Activated CD8-positive, alpha-beta memory T cell treated with anti-CD3 and anti-CD28 coated beads, Interleukin-2, amount 50 U/mL, for 24 hours (primary cell): ENCODE data around the gene ACTN1.
"Not testable (repeated sequence)": the region's sequence is repeated elsewhere in the genome, so short reads cannot be mapped to it uniquely, and the experiment has no call there.

Experiments used
- DNase-seq: peaks from one replicate; pipeline ENCODE4 v3.0.0-alpha.2; 2020; ENCODE audit errors: extremely low read depth

Gene ACTN1

DNA sequence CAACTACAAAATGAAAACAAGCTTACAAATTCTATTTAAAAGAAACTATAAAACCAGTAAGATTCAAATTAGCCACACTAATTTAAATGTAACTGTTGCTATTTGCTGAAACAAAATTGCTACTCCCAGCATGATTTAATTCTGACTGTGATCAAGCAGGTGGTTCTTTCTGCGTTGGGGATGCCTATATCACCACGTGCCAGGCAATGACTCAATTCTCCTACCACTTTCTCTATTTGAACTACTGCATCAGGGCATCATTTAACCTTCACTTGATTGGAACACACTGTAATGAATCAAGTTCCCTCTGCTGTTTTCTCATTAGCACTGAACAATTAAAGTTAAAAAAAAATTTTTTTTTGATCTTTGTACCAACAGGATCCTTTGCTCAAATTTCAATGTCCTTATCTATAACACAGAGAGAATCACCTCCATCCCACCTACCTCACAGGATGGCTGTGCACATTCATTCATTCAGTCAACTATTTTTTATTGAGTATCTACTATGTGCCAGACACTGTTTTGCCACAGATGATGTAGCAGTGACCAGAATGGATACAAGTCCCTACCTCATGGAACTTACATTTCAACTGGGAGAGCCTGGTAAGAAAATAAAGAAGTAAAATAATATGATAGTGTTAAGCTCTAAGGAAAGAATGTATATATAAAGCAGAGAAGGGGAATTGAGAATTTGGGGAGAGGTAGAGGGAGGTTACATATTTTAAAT is 8.0 kb upstream of the ACTN1 start:
- DNase-seq = no peak

DNA sequence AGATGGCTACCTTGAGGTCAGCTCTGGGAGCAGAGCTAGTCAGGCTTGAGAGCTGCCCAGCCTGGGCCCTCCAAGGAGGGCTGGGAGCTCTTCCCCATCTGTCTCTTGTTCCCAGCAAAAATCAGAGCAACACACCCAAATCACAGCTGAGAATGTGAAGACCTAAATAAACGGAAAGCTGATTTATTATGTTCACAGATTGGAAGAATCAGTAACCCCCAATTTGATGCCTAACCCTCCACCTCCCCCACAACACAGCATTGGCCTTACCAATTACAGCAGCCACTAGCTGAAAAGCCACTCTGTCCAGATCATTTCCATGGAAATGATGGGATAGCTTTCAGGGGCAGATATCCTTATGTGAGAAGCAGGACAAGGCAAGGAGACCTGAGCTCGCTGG is 7.1 kb upstream of the ACTN1 start:
- DNase-seq = no peak

DNA sequence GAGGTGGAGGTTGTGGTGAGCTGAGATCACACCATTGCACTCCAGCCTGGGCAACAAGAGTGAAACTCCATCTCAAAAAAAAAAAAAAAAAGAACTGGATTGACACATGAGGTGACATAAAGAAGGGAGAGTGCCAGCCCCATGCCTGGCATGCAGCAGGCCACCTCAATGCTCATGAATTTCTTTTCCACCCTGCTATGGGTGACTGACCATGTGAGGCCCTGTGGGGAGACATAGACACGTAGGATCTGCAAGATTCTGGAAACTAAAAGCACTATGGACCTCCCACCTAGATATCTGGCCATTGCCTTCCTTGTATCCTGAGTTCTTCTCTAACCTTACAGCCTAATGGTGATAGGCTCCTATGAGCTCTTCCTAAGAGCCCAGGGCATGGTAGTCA is 5.6 kb upstream of the ACTN1 start:
- DNase-seq = no peak

DNA sequence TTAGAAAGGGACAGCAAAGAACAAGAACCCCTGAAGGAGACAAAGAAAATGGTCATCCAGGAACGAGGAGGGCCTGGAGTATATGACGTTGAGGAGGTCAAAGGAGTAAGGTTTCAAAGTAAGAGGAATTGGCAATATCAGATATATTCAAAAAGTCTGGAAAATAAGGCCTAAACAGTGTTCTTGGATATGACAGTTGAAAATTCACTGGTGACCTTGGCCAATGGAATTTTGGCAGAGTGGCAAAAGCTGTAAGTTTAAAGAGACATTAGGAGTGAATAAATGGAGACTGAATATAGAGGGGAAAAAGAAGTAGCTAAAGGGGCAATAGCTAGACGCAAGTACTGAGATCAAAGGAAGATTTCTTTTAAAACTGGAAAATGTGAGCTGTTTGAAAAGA is 4.1 kb upstream of the ACTN1 start:
- DNase-seq = no peak

DNA sequence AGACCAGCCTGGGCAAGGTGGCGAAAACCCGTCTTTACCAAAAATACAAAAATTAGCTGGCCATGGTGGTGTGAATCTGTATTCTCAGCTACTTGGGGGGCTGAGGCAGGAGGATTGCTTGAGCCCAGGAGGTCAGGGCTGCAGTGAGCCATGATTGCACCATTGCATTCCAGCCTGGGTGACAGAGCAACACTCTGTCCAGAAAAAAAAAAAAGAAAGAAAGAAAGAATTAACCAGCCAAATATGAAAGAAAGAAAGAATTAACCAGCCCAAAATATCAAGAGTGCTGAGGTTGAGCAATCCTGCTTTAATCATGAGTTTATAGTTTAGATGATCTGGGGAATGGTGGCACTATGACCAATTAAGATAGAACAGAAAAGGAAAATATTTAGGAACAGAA is 3.5 kb upstream of the ACTN1 start:
- no peak for DNase-seq

DNA sequence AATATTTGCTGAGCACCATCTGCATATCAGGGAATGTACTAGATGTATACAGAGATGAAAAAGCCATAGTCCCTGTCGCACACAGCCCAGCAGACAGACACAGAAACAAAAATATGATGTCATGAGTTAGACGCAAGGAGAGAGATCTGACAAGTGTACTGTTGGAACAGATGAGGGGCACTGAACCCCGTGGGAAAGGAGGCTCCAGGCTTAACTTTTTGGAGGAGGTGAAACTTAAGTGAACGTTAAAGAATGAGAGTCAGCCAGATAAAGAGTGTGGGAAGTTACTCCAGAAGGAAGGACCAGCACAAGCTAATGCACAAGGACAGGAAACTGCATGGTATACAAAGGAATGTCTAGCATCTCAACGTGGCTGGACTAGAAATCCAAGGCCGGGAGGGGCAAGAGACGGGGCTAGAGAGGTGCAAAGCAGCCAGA is 2.5 kb upstream of the ACTN1 start:
- DNase-seq = no peak

DNA sequence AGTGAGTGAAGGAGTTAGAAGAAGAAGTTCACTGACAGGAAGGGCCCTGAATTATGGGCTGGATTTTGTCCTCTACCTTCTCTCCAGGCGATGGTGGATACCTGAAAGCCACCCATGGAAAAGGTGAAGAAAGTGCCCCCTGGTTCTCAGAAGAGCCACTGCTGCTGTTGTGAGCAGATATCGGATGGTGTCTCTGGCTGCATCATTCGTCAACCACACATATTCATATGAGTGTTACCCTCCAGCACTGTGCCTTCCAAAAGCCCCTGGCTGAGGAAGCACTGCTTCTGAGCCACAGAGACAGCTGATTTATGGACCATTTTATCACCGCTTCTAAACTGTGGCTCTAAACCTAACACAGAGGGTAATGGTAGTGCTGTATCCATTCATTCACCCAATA is 2.0 kb upstream of the ACTN1 start:
- no peak for DNase-seq

DNA sequence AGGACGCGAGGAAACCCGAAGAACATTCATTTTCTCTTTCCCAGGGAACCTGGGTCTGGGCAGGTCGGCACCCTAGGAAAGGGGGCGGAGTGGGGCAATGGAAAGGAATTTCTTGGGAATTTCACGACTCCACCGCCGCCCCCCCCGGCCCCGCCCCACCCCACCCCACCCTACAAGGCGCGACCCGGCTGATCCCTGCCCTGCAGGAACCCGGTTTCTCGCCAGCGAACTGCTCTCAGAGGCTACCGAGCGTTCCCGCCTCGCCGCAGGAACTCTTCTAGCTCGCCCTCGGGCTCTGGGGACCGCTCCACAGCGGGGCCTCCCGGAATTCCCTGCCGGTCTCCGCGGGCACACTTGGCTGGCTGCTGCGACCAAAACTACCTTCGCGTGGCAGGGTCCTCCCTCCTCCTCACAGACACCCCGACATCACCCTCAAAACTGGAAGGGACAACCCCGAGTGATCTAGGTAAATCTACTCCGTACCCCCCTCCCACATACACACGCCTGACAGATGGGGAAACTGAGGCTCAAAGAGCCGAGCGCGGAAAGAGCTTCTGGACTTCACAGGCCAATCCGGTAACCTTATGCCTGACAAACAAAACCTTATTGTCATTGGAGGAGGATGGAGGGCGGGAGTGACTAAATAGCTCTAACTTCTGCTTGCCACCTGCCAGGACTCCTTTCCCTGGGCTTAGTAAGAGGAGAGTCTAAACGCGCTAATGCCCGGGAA is 785 bp upstream of the ACTN1 start:
- no peak for DNase-seq

DNA sequence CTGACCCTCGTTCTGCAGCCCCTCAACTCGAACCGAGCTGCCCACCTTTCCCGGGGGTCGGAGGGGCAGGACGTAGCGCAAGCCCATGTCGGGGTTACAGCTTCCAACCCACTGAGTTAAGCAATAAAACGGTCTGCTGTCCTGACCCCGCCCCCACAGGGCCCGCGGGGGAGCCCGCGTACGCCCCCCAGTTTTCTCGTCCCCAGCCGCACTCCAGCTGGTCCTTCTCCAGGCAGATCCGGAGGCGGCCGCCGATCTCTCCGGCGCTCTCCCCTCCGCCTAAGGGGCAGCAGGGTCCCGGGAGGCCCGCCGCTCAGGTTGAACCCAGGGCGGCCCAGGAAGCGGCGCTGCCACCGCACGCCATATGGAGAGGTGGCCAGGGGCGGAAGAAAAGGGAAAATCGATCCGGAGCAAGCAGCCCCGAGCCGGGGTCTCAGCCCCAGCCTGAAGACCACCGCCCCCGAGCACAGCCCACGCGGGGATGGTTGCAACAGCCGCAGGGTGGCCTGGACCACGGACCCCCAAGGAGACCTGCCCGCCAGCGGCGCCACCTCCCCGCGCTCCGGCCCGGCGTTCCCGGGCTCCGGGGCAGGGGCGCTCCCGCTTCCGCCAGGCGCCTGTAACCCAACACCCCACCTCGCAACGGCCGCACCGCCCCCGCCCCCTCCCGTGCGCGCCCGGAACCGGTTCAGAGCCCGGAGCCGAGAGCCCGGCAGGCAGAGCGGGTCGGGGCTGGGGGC is 760 bp downstream of the ACTN1 start:
- no peak for DNase-seq

DNA sequence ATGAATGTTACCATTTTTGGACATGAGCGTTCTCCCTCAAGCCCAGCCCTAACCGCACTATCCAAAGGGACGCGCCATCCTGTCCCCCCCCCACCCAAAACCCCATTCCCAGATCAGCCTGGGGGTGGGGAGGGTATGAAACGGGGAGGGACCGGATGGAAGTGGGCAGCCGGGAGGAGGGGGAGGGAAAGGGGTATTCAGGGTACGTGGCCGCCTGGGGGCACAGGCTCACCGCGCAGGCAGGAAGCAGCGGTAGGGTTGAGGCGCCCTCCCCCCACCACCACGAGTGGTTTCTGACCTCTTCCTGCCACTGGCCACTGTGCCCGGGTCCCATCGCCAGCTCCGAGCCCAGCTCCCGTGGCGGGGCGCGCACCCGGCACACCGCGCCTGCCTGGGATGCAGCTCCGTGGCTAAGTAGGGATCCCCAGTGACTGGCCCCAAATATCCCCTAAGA is 1.4 kb downstream of the ACTN1 start:
- DNase-seq = no peak

DNA sequence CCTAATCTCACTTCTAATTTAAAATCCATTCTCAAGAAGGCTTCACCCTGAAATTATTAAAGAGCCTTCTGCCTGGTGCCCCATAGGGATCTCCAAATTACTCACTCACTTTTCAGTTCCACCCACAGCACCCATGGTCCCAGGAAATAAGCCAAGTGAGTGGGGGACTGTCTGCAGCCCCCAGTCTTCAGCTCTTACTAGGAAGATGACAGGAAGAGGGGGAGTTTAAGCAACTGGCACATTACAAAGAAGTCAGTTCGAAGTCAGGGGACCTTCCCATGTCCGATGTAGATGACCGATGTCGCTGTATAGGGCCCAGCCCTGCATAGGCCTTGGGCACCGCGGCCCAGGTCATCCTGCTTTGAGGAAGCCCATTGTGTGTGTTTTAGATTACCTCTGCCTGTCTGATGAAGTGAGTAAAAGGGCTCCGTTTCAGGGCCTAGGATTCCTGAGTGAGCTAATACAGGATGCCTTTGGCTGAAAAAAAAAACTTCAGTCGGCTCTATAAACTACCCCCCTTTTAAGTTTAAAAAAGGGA is 1.9 kb downstream of the ACTN1 start:
- no peak for DNase-seq

DNA sequence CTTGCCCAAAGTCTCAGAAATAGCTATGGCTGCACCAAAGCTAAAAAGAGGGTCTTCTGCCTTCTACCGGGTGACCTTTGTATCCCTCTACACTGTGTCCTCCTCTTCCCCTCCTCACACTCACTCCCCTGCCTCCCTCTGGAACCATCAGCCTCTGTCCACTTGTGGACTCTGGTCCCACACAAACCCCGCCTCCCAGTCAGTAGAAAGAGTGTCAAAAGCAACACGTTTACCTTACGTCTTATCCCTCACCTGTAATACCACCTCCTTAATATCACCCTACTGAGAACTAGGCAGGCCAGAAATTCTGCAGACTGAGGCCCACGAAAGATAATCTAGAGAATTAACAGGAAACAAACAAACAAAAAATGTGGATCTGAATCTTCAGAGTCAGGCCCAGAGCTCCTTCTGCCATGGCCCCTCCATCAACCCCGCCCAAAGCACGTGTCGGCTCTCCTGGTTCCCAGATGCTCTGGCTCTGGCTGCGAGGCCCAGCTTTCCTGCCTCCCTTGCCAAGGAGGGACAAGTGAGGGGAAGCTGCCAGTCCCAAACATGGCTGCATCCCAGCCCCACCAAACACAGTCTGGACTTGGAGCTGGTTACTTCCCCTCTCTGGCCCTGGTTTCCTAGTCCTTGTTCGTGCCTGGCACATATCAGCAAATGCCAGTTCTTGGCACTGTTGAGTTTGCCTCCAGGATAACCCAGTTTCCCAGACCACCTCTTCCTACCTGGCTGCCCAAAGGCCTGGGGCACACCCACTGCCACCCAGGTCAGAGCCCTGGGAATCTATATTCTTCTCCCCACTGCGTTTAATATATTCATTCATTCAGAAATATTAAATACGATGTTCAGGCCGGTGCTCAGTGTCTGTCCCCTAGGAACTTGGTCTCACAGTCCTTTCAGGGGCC is 2.7 kb downstream of the ACTN1 start:
- no peak for DNase-seq

DNA sequence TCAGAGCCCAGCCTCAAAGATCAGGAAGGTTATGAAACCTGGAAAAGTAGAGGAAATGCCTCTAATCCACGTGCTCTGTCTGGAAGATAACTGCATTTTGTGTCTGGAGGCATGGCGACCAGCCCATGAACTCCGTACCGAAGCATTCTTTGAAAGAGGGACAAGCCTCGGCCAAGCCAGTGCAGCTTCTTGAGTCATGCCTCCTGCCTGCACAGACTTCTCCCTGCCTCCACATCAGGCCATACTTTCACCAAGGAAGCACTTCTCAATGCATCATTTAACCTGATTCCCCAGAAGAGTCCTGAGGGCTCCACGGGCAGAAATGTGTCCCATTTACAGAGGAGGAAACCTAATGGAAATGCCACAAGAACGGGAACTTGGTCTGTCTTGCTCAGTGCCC is 3.4 kb downstream of the ACTN1 start:
- no peak for DNase-seq

DNA sequence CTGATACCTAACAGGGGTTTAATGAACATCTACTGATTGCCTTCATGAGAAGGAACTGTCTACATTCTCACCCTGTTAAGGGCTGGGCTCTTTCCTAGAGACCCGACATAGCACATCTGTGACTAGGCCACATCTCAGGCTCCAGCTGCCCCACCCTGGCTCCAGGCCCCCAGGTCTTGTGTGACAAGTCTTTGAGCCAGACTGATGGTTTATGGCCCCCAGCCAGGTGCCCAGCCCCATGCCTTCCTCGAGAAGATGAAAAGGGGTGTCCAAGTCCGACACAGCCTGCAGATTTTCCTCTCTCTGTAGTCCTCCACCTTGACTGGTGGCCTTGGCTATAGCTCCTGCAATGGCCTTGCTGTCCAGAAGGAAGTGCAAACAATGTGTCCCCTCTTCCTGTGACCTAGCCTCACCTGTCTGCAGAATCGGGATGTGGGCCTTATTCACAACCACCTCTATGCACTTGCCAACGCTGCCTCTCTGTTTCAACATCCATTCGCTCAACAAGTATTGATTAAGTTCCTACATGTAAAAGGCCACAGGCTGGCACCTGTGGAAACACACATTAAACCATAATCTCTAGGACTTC is 4.2 kb downstream of the ACTN1 start:
- no peak for DNase-seq

DNA sequence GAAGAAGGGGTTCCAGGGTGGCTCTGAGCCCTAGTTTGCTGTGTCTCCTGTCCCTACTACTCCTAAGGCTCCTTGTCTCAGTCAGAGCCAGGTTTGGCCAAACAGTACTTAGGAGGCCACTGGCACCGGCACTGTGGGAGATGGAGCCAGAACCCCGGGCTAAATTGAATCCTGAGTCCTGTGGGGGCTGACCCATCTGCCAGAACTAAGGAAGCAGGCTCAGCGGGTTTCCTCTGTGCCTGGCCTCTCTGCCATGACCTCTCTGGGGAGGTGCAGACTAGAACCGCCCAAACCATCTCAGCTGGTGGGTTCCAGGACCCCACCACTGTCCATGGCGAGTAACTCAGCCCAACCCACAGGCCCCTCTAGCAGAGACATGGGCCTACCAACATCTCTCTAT is 5.5 kb downstream of the ACTN1 start:
- DNase-seq = no peak

DNA sequence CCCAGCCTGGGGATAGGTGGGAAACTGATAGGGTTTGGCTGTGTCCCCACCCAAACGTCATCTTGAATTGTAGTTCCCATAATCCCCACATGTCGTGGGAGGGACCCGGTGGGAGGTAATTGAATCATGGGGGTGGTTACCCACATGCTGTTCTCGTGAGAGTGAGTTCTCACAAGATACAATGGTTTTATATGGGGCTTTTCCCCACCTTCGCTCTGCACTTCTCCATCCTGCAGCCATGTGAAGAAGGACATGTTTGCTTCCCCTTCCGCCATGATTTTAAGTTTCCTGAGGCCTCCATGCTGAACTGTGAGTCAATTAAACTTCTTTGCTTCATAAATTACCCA is 5.9 kb downstream of the ACTN1 start:
- DNase-seq = not testable (repeated sequence)

DNA sequence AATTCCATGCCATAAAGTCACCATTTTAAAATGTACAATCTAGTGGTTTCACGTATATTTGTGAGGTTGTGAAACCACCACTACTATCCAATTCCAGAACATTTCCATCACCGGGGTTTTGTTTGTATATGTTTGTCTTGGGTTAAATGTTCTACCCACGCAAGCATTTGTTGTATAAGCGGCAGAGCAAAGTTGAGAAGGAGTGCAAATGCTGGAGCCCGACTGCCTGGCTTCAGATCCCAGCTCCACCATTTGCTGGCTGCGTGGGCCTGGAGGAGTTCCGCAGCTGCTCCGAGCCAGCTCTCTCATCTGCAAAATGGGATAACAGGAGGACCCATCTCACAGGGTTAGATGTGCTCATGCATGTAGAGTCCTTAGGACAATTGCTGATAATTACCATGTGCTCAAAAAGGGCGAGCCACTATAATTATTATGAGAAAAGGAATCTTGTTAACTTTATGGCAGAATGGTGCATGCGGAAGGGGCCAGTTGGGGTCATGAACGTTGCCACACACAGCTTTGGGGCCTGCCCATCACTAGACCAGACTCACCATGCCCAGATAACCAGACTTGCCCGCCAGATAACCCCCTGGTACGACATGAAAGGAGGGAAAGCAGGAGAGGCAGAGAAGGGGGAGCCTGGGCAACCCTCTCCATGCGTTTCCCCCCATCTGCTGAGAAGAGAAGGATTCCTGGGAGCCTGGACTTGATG is 6.4 kb downstream of the ACTN1 start:
- DNase-seq = no peak

DNA sequence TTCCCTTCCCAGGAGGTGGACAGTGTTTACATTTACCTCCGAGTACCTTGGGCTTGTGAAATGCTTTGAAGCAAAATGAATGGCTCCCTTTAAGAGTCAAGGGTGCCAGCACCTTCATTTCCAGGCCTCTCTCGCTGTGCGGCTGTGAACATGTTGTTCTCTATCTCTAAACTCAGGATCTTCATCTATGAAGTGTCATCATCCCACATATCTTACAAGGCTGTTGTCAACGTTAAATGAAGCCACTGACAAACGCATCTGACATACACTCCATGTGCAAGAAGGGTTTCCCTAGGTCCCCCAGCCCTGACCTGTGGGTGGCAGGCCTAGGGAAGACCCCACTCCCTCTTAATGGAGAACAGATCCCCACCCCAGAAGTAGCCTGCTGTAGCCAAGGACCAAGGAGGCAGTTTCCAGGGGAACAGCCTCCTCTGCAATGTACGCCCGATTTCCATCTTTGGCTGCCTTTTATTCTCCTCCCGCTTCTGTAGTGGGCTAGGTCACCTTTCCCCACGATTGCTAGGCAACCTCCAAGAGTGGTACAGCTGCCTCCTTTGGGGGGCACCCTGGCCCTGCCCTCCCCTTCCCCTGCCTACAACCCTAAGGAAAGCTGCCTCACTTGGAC is 7.6 kb downstream of the ACTN1 start:
- no peak for DNase-seq

DNA sequence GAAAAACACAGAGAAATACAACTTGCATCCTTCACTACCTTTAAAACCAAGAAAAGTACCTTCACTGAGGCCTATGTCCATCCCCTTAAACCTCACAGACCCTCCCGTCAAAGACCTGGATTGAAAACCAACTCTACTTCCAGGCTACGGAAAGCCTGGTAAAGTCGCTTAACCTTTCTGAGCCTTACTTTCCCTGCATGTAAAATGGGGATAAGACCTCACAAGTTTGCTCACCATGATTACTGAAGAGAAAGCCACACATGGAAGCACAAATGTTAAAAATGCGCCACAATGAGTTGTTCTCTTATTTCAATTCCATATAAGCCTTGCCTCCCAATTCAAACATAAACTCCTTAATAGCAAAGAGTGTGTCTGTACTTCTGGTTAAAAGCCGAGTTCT is 8.4 kb downstream of the ACTN1 start:
- DNase-seq = no peak

DNA sequence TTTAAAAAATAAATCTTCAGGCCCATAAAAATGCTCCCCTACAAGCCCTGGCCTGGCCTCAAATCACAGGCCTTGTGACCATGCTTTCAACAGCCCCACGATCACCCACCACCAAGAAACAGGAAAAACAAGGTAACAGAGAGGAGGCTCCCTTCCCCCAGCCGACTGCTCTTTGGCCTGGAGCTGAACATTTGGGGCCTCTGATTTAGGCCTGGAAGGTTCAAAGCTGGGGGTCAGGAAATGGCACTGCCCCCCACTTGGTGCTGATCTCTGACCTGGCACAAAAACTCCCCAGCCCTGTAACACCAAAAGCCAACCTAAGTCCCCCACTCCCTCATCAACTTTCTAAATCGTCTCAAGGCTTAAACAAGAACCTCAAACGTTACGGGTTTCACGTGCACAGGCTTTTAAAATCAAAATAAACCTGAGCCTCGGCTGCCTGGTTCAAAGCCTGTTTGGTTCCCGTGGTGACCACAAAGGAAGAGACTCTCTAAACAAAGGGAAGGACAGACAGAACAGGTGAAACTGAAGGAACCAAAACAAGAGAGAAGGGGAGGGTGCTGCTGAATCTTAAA is 9.0 kb downstream of the ACTN1 start:
- DNase-seq = no peak
